ENCODE data around the gene GAGE10.
A peak's percentile ranks its signal among the peaks of the same experiment; 100 is the strongest.

Gene GAGE10

GRCh38 chrX:49266523-49267445 is 36.7 kb upstream of the GAGE10 start:
- no peaks in the 10 kb centered on the region for H3K36me3 ChIP-seq (ENCODE audit: control insufficient read depth, low read depth, low read length)
- H3K4me3 ChIP-seq (ENCODE audit: low read length): no peak overlapping the region
- H3K27ac ChIP-seq (ENCODE audit: low read length): no peak overlapping the region
- H3K4me1 ChIP-seq (ENCODE audit: control insufficient read depth, low read depth, low read length): peaks cover 4% of the 10 kb centered on the region
- H3K9me3 ChIP-seq (ENCODE audit: control insufficient read depth, low read depth, low read length): peaks cover 5% of the 10 kb centered on the region
- no peaks in the 10 kb centered on the region for H3K27me3 ChIP-seq (ENCODE audit: control insufficient read depth, insufficient read depth, low read length)
- H3K9ac ChIP-seq (ENCODE audit: low read length): no peak overlapping the region

DNA sequence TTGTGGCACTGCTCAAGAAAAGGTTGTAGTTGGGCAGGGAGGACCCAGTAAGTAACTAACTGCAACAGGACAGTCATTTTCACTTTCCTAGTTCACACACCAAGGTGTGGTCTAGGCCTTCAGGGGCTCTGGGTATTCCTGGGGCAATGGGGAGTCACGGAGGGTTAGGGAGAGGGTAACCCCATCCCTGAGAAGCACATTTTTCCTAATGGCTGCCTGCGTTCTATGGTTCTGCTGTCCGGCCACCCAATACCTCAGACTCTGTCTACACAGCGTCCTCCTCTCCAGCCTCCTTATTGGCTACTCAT is 34.8 kb upstream of the GAGE10 start:
- no peaks in the 10 kb centered on the region for H3K36me3 ChIP-seq (ENCODE audit: control insufficient read depth, low read depth, low read length)
- H3K27me3 ChIP-seq (ENCODE audit: control insufficient read depth, insufficient read depth, low read length): no peaks in the 10 kb centered on the region
- peak overlapping the region; percentile 67 for H3K4me3 ChIP-seq (ENCODE audit: low read length)
- peaks cover 5% of the 10 kb centered on the region for H3K9me3 ChIP-seq (ENCODE audit: control insufficient read depth, low read depth, low read length)
- H3K4me1 ChIP-seq (ENCODE audit: control insufficient read depth, low read depth, low read length): peaks cover 4% of the 10 kb centered on the region
- H3K9ac ChIP-seq (ENCODE audit: low read length): peak overlapping the region; percentile 62
- H3K27ac ChIP-seq (ENCODE audit: low read length): peak overlapping the region; percentile 59

DNA sequence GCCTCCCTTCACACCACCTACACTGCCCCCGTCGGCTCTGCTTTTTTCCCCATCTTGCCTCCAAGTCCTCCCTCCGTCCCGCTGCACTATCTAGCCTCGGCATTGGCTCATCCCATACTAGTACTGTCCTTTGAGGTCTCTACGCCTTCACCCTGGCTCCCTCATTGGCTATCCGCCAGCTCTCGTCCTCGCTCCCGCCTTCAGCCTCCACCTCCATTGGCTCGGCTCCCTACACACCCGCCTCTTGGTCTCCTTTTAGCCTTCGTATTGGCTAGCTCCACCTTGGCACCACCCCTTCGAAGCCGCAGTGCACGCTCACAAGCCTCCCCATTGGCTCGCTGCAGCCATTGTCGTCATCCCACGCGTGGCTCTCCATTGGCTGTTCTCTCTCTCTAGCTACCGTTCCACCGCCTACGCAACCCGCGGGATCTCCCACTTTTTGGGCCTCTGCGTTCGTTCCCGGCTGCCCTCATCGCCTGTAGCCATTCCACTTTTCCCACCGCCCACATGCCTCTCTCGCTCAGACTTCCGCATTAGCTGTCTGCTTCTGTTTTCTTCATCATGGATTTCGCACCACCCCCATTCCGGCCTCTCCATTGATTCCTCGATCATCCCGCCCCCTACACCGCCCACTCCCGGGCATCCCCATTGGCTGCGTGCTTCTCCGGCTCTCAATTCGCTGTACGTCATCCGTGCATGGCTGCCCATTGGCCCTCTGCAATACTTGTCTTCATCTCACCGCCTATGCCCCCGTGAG is 34.3 kb upstream of the GAGE10 start:
- H3K4me3 ChIP-seq (ENCODE audit: low read length): peak overlapping the region; percentile 67
- no peaks in the 10 kb centered on the region for H3K36me3 ChIP-seq (ENCODE audit: control insufficient read depth, low read depth, low read length)
- peaks cover 4% of the 10 kb centered on the region for H3K4me1 ChIP-seq (ENCODE audit: control insufficient read depth, low read depth, low read length)
- H3K9me3 ChIP-seq (ENCODE audit: control insufficient read depth, low read depth, low read length): peaks cover 5% of the 10 kb centered on the region
- peak overlapping the region; percentile 78 for H3K9ac ChIP-seq (ENCODE audit: low read length)
- H3K27me3 ChIP-seq (ENCODE audit: control insufficient read depth, insufficient read depth, low read length): no peaks in the 10 kb centered on the region
- H3K27ac ChIP-seq (ENCODE audit: low read length): peak overlapping the region; percentile 86

DNA sequence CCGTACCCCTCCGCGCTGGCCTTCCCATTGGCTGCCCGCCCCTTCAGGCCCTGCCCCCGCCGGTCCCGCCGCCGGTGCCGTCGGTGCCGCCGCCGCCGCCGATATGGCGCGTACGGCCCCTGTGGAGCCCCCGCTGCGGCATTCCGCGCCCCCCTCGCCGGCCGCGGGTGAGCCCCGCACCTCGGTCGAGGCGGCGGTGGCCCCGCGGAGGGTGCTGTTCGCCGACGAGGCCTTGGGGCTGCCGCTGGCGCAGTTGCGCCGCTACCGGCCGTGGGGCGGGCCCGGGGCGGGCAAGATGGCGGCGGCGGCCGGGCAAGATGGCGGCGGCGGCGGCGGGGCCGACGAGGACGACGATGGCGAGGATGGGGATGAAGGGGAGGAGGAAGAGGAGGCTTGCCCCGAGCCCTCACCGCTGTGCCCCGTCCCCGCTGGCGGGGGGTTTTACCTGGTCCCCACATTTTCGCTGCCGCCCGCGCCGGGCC is 33.6 kb upstream of the GAGE10 start, which contains the start of gene PPP1R3F:
PPP1R3F (plus strand) TSS at position 27 of the 482 bp plus-strand sequence; CDS start at position 104, 77 bp downstream.
- peak within 1 kb of the TSS; percentile 86 for H3K27ac ChIP-seq (ENCODE audit: low read length)
- H3K27me3 ChIP-seq (ENCODE audit: control insufficient read depth, insufficient read depth, low read length): no peaks in the 10 kb centered on the region
- peak within 1 kb of the TSS; percentile 67 for H3K4me3 ChIP-seq (ENCODE audit: low read length)
- H3K9ac ChIP-seq (ENCODE audit: low read length): peak within 1 kb of the TSS; percentile 78
- H3K4me1 ChIP-seq (ENCODE audit: control insufficient read depth, low read depth, low read length): peaks cover 4% of the 10 kb centered on the region
- peaks cover 5% of the 10 kb centered on the region for H3K9me3 ChIP-seq (ENCODE audit: control insufficient read depth, low read depth, low read length)
- H3K36me3 ChIP-seq (ENCODE audit: control insufficient read depth, low read depth, low read length): no peaks in the 10 kb centered on the region

GRCh38 chrX:49270249-49270921 is 33.1 kb upstream of the GAGE10 start:
- H3K4me3 ChIP-seq (ENCODE audit: low read length): peak overlapping the region; percentile 53
- H3K36me3 ChIP-seq (ENCODE audit: control insufficient read depth, low read depth, low read length): no peaks in the 10 kb centered on the region
- H3K27me3 ChIP-seq (ENCODE audit: control insufficient read depth, insufficient read depth, low read length): no peaks in the 10 kb centered on the region
- H3K9me3 ChIP-seq (ENCODE audit: control insufficient read depth, low read depth, low read length): peaks cover 6% of the 10 kb centered on the region
- H3K9ac ChIP-seq (ENCODE audit: low read length): peak overlapping the region; percentile 63
- H3K27ac ChIP-seq (ENCODE audit: low read length): no peak overlapping the region
- peaks cover 4% of the 10 kb centered on the region for H3K4me1 ChIP-seq (ENCODE audit: control insufficient read depth, low read depth, low read length)

DNA sequence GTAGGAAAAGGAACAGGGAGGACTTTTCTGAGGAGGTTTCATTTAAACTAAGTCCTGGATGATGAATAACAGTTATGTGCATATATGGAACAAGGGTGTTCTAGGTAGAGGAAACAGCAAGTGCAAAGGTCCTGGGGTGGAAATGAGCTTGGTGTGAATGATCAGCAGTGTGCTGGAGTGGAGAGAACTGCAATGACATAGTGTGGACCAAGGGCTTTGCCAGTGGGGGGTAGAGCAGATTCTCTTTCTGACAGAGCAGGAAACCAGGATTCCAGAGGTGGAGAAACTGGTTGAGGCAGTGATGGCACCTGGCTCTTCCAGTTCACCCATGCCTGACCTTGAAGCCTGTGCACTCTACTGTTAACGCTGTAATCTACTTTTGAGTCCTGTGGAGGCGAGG is 32.1 kb upstream of the GAGE10 start:
- H3K27me3 ChIP-seq (ENCODE audit: control insufficient read depth, insufficient read depth, low read length): no peaks in the 10 kb centered on the region
- H3K4me3 ChIP-seq (ENCODE audit: low read length): peak overlapping the region; percentile 7
- no peaks in the 10 kb centered on the region for H3K36me3 ChIP-seq (ENCODE audit: control insufficient read depth, low read depth, low read length)
- H3K27ac ChIP-seq (ENCODE audit: low read length): no peak overlapping the region
- H3K4me1 ChIP-seq (ENCODE audit: control insufficient read depth, low read depth, low read length): peaks cover 4% of the 10 kb centered on the region
- peaks cover 11% of the 10 kb centered on the region for H3K9me3 ChIP-seq (ENCODE audit: control insufficient read depth, low read depth, low read length)
- H3K9ac ChIP-seq (ENCODE audit: low read length): no peak overlapping the region

- Histone ChIP-seq H3K36me3 (ENCODE audit: control insufficient read depth, low read depth, low read length) (no peaks in the 10 kb centered on the region), H3K27me3 (ENCODE audit: control insufficient read depth, insufficient read depth, low read length) (no peaks in the 10 kb centered on the region), H3K27ac (ENCODE audit: low read length) (no peak overlapping the region), H3K9ac (ENCODE audit: low read length) (no peak overlapping the region), H3K4me1 (ENCODE audit: control insufficient read depth, low read depth, low read length) (peaks cover 4% of the 10 kb centered on the region), H3K4me3 (ENCODE audit: low read length) (no peak overlapping the region), H3K9me3 (ENCODE audit: control insufficient read depth, low read depth, low read length) (peaks cover 6% of the 10 kb centered on the region)
These were observed 31.0 kb upstream of the GAGE10 start for GRCh38 chrX:49272421-49272820.

- Histone ChIP-seq H3K4me3 (ENCODE audit: low read length) (no peak overlapping the region), H3K9ac (ENCODE audit: low read length) (no peak overlapping the region), H3K27me3 (ENCODE audit: control insufficient read depth, insufficient read depth, low read length) (no peaks in the 10 kb centered on the region), H3K4me1 (ENCODE audit: control insufficient read depth, low read depth, low read length) (peaks cover under 1% of the 10 kb centered on the region), H3K9me3 (ENCODE audit: control insufficient read depth, low read depth, low read length) (peaks cover 8% of the 10 kb centered on the region), H3K36me3 (ENCODE audit: control insufficient read depth, low read depth, low read length) (no peaks in the 10 kb centered on the region), H3K27ac (ENCODE audit: low read length) (no peak overlapping the region)
These were observed 30.2 kb upstream of the GAGE10 start for GRCh38 chrX:49273181-49273727.

DNA sequence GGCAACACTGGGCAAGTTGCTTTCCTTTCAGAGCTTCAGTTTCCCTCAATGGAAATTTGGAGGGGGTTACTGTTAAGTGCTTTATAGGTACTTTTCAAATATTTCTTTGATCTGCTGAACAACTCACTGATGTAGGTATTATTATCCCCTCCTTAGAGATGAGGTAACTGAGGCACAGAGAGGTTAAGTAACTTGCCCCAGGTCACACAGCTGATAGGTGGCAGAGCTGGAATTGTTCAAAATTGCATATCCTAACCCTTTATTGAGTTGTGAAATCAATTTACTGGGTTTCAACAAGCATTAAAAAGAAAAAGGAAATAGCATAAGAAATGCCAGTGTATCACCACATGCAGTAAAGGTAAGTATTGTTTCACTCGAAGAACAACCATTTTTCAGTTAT is 27.2 kb upstream of the GAGE10 start:
- H3K27ac ChIP-seq (ENCODE audit: low read length): no peak overlapping the region
- H3K27me3 ChIP-seq (ENCODE audit: control insufficient read depth, insufficient read depth, low read length): no peaks in the 10 kb centered on the region
- no peaks in the 10 kb centered on the region for H3K4me1 ChIP-seq (ENCODE audit: control insufficient read depth, low read depth, low read length)

DNA sequence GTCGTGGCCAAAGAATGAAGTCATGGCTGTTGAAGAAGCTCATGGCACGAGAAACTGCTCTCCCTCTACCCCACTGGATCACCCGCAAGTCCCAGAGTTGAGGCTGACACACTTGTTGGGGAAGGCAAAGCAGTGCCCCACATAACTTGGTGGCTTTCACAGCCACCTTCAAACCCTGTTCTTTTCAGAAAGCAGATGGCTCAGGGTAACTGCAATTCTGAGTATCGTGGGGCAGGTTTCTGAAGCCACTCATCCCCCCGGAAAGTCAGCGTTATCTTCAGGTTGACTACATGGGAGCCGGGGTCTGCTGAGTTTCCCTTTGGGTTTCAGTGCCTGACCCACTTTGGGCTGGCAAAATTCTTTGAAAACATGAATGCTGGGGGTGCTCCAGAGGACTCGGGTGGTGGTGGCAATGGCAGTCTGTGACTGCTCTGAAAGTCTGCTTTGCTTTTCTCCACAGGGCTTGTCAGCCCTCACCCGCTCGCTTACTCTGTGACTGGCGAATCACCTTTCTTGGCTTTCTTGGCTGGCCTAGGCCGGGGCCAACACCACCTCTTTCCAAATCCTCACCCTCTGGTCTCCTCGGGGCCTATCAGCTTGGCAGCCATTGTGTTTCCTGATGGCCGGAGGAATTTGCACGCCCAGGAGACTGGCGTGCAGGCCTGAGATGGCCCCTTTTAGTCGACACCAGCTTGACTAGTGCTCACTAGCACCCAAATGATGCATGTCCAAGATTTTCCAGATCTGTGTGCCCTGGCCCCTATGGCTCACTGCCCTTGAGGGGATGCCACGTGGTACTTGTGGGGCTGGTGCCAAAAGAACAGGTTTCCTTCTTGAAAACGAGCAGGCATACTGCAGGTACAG is 26.5 kb upstream of the GAGE10 start:
- H3K27me3 ChIP-seq (ENCODE audit: control insufficient read depth, insufficient read depth, low read length): no peaks in the 10 kb centered on the region
- H3K4me3 ChIP-seq (ENCODE audit: low read length): no peak overlapping the region
- H3K9me3 ChIP-seq (ENCODE audit: control insufficient read depth, low read depth, low read length): peaks cover 14% of the 10 kb centered on the region
- H3K4me1 ChIP-seq (ENCODE audit: control insufficient read depth, low read depth, low read length): no peaks in the 10 kb centered on the region
- H3K27ac ChIP-seq (ENCODE audit: low read length): no peak overlapping the region
- H3K36me3 ChIP-seq (ENCODE audit: control insufficient read depth, low read depth, low read length): no peaks in the 10 kb centered on the region
- no peak overlapping the region for H3K9ac ChIP-seq (ENCODE audit: low read length)

More for the DNA sequence above, 27.2 kb upstream of the GAGE10 start:
- H3K9ac ChIP-seq (ENCODE audit: low read length): no peak overlapping the region
- no peaks in the 10 kb centered on the region for H3K36me3 ChIP-seq (ENCODE audit: control insufficient read depth, low read depth, low read length)
- peaks cover 14% of the 10 kb centered on the region for H3K9me3 ChIP-seq (ENCODE audit: control insufficient read depth, low read depth, low read length)
- no peak overlapping the region for H3K4me3 ChIP-seq (ENCODE audit: low read length)
